Measurements from ENCODE around the gene ATP1B1.

GRCh38 chr1:169144941-169145626, 38.6 kb downstream of the ATP1B1 start:
- TF ChIP-seq, protein P1, sequence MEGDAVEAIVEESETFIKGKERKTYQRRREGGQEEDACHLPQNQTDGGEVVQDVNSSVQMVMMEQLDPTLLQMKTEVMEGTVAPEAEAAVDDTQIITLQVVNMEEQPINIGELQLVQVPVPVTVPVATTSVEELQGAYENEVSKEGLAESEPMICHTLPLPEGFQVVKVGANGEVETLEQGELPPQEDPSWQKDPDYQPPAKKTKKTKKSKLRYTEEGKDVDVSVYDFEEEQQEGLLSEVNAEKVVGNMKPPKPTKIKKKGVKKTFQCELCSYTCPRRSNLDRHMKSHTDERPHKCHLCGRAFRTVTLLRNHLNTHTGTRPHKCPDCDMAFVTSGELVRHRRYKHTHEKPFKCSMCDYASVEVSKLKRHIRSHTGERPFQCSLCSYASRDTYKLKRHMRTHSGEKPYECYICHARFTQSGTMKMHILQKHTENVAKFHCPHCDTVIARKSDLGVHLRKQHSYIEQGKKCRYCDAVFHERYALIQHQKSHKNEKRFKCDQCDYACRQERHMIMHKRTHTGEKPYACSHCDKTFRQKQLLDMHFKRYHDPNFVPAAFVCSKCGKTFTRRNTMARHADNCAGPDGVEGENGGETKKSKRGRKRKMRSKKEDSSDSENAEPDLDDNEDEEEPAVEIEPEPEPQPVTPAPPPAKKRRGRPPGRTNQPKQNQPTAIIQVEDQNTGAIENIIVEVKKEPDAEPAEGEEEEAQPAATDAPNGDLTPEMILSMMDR (optimal IDR thresholded peaks at IDR 0.05 in 1 of 3, IDR thresholded peaks at IDR 0.05 in 1 of 3, conservative IDR thresholded peaks at IDR 0.05 in 1 of 3; ENCODE audit: extremely low read depth in 1 of 3, insufficient read depth in 2 of 3, low read length in 3 of 3): no peak
- TF ChIP-seq EZH2 (IDR thresholded peaks at IDR 0.05; ENCODE audit: low read length): no peak
